HG03457 (cell line): ENCODE measurements around the gene MPC1.
"Not testable (repeated sequence)": the region's sequence is repeated elsewhere in the genome, so short reads cannot be mapped to it uniquely, and the experiment has no call there.

ENCODE experiments used
- ATAC-seq: cut with Tn5 transposase; IDR thresholded peaks from one replicate; pipeline ENCODE4 v1.9.1; 2021; ENCODE audit warnings: moderate number of reproducible peaks; ENCODE audit not compliant: unreplicated experiment

Gene MPC1

GRCh38 chr6:166408936-166409755 lies 26.4 kb upstream of the MPC1 start:
- ATAC-seq = no peak

GRCh38 chr6:166406197-166406596 lies 23.5 kb upstream of the MPC1 start:
- no peak for ATAC-seq

GRCh38 chr6:166405386-166405785 lies 22.6 kb upstream of the MPC1 start:
- no peak for ATAC-seq

DNA sequence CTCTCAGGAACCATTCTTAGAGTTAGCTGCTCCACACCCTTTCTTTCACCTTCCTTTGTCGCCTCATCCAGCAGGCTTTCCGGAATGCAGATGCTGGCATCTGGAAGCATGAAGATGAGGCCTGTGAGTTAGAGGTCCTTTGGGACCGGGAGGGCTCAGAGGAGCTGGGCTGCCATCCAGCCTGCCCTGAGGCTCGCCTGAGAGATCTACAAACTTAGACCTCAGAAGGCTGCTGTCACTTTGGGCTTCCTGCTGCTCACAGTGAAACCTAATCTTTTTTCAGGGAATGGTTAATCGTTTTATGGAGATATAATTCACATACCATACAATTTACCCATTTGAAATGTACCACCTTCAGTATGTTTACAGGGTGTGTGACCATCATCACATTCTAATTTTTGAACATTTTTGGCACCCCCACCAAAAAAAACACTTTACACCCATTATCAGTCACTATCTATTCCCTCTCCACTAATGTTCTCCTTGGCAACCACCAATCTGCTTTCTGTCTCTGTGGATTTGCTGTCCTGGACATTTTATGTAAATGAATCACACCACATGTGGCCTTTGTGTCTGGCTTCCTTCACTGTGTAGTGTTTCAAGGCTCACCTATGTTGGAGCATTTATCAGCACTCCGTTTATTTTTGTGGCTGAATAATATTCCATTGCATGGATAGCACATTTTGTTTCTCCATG lies 20.0 kb upstream of the MPC1 start:
- ATAC-seq = no peak

- ATAC-seq = peak; percentile 78
These were observed 18.0 kb upstream of the MPC1 start for GRCh38 chr6:166400649-166401250.

GRCh38 chr6:166400181-166400580 lies 17.4 kb upstream of the MPC1 start:
- ATAC-seq = no peak

- no peak for ATAC-seq
These were observed 15.6 kb upstream of the MPC1 start for GRCh38 chr6:166398348-166398747.

DNA sequence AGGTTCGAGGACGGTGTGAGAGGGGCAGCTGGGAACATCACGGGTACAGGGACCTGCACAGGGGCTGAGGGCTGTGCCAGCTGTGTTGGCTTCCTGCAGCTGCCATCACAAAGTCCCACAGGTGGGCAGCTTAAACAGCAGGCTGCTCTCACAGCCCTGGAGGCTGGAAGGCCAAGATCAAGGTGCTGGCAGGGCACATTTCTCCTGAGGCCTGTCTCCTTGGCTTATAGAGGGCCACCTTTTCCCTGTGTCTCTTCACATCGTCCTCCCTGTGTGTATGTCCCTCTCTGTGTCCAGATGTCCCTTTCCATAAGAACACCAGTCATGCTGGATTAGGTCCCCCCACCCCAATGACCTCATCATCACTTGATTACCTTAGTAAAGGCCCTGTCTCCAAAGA lies 15.1 kb upstream of the MPC1 start:
- ATAC-seq = no peak

GRCh38 chr6:166395778-166396177 lies 13.0 kb upstream of the MPC1 start:
- ATAC-seq = no peak

- no peak for ATAC-seq
These were observed 12.6 kb upstream of the MPC1 start for GRCh38 chr6:166395351-166395750.

DNA sequence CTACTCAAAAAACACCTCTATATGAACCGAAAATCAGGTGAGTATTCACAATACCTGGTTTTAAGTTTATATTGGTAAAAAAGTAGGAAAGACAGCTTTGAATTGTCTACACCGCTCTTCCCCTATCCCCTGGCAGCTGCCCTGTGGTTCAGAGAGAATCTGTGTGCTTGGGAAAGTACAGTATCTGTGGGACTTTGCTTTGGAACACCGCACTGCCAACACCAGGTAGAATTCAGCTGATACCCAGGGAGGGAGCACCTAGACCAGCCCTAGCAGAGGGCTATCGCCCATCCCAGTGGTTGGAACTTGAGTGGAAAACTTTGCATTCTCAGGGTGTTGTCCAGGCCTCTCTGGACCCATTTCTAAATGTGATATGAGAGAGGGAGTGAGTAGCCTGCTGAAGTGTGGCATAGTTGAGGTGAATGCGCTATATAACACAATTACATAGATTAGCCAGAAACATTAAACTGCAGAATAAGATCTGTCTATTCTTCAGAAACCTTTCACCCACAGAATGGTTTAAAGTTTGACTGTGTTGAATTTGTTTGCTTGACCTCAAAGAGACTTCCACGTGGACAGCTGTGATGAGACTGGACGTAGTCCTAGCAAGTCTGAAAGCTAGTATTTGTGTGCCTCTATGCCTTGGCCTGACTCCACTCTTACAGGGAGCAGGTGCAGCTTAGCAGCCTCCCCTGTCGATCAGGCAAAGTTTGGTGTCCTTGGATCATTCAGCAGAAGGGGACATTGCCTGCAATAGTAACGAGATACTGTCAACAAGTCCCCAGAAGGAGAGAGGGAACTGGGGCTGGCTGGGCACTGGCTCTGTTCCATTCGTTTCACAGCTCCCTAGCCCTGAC lies 11.5 kb upstream of the MPC1 start:
- no peak for ATAC-seq

GRCh38 chr6:166393535-166393823 lies 10.7 kb upstream of the MPC1 start:
- no peak for ATAC-seq

DNA sequence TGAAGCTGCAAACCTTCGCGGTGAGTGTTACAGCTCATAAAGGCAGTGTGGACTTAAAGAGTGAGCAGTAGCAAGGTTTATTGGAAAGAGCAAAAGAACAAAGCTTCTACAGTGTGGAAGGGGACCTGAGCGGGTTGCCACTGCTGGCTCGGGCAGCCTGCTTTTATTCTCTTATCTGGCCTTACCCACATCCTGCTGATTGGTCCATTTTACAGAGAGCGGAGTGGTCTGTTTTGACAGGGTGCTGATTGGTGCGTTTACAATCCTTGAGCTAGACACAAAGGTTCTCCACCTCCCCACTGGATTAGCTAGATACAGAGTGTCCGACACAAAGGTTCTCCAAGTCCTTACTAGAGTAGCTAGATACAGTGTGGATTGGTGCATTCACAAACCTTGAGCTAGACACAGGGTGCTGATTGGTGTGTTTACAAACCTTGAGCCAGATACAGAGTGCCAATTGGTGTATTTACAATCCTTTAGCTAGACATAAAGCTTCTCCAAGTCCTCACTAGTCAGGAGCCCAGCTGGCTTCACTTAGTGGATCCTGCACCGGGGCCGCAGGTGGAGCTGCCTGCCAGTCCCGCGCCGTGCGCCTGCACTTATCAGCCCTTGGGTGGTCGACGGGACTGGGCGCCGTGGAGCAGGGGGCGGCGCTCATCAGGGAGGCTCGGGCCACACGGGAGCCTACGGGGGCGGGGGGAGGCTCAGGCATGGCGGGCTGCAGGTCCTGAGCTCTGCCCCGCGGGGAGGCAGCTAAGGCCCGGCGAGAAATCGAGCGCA lies 10.2 kb upstream of the MPC1 start:
- ATAC-seq = not testable (repeated sequence)

DNA sequence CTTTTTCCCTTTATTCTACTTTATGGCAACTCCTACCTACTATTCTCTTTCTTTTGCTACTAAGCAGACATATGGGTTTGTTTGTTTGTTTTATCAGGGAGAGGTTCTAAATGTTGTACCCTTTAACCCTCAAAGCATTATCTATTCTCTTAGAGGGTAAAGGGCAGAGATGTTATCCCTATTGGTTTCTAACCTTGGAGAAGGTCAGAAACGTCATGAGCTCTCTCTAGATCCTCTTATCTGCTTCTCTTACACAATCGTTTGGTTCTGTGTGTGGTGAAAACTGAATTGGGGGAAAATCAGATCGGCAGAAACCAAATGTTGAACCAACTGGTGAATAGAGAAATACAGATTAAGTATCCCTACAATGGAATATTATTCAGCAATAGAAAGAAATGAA lies 6.4 kb upstream of the MPC1 start:
- ATAC-seq = no peak

DNA sequence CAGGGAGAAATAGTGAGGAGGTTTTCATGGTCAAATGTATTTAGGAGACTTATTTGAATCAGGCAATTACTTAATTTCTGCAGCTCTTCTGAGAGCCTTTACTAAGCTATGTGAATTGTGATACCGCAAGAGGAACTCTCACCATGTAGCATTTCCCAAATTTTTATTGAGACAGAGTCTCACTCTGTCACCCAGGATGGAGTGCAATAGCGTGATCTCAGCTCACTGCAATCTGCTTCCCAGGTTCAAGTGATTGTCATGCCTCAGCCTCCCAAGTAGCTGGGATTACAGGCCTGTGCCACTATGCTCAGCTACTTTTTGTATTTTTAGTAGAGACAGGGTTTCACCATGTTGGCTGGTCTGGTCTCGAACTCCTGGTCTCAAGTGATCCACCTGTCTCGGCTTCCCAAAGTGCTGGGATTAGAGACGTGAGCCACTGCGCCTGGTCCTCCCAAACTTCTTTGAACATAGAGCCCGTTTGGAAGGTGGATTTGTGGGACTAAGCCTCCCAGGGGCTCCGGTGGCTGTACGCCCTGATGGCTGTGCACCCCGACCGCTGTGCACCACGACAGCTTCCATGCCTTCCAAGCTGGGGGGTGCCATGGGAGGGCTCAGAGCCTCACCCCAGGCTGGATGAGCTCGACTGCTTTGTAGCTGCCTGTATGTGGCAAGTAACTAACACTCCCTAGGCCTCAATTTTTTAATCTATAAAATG lies 5.7 kb upstream of the MPC1 start:
- ATAC-seq = no peak

- no peak for ATAC-seq
These were observed 5.0 kb upstream of the MPC1 start for GRCh38 chr6:166387642-166388289.

DNA sequence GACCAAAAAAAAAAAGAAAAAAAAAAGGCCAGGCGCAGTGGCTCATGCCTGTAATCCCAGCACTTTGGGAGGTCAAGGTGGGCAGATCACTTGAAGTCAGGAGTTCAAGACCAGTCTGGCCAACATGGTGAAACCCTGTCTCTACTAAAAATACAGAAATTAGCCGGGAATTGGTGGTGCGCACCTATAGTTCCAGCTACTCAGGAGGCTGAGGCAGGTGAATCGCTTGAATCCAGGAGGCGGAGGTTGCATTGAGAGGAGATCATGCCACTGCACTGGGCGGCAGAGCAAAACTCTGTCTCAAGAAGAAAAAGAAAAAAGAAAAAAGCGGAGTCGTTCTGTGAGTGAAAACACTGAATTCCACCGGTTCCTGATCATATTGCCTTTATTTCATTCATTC lies 4.4 kb upstream of the MPC1 start:
- ATAC-seq = not testable (repeated sequence)

- no peak for ATAC-seq
These were observed 3.4 kb upstream of the MPC1 start for GRCh38 chr6:166386111-166386510.

DNA sequence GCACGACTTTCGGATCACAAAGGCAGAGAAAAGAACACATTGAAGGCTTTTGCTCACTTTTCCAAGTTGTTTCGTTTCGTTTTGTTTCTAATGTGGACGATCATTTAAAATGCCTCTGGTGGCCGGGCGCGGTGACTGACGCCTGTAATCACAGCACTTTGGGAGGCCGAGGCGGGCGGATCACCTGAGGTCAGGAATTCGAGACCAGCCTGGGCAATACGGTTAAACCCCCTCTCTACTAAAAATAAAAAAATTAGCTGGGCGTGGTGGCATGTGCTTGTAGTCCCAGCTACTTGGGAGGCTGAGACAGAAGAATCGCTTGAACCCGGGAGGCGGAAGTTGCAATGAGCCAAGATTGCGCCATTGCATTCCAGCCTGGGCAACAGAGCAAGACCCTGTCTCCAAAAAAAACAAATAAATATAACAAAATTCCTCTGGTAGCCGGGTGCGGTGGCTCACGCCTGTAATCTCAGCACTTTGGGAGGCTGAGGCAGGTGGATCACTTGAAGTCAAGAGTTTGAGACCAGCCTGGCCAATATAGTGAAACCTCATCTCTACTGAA lies 1.1 kb upstream of the MPC1 start:
- ATAC-seq = not testable (repeated sequence)
